ENCODE results near the gene DOCK7. TPM values are rescaled to one million over a fixed set of nuclear protein-coding genes. Genes with fewer than 3 reads are reported as not detected.
A peak's percentile ranks its signal among the peaks of the same experiment; 100 is the strongest.

The DOCK7 gene
- total RNA-seq, 4 donors from 2014 or later, result 48.6 to 182 (median 92.9) TPM

DNA sequence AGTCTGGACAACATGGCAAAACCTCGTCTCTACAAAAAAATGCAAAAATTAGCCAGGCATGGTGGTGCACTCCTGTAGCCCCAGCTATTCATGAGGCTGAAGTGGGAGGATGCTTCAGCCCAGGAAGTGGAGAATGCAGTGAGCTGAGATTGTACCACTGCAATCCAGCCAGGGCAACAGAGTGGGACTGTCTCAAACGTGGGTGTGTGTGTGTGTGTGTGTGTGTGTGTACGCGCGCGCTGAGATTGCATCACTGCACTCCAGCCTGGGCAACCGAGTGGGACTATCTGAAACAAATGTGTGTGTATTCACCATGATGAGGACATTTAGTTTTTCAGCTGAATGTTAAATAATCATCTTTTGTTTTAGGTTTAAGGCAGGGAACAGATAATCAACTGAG is 230.2 kb downstream of the DOCK7 start:
- 48 to 56% methylated on average over 7 of the region's 7 CpGs for WGBS, 2 donors
- H3K36me3 ChIP-seq, result peaks cover 0 to 59% (median 5%) of the 10 kb centered on the region in 3 donors
- TF ChIP-seq EP300 (IDR thresholded peaks at IDR 0.05) (no peak), POLR2A (IDR thresholded peaks at IDR 0.05) (no peak)
- TF ChIP-seq, protein P1, sequence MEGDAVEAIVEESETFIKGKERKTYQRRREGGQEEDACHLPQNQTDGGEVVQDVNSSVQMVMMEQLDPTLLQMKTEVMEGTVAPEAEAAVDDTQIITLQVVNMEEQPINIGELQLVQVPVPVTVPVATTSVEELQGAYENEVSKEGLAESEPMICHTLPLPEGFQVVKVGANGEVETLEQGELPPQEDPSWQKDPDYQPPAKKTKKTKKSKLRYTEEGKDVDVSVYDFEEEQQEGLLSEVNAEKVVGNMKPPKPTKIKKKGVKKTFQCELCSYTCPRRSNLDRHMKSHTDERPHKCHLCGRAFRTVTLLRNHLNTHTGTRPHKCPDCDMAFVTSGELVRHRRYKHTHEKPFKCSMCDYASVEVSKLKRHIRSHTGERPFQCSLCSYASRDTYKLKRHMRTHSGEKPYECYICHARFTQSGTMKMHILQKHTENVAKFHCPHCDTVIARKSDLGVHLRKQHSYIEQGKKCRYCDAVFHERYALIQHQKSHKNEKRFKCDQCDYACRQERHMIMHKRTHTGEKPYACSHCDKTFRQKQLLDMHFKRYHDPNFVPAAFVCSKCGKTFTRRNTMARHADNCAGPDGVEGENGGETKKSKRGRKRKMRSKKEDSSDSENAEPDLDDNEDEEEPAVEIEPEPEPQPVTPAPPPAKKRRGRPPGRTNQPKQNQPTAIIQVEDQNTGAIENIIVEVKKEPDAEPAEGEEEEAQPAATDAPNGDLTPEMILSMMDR (IDR thresholded peaks at IDR 0.05), result no peak

DNA sequence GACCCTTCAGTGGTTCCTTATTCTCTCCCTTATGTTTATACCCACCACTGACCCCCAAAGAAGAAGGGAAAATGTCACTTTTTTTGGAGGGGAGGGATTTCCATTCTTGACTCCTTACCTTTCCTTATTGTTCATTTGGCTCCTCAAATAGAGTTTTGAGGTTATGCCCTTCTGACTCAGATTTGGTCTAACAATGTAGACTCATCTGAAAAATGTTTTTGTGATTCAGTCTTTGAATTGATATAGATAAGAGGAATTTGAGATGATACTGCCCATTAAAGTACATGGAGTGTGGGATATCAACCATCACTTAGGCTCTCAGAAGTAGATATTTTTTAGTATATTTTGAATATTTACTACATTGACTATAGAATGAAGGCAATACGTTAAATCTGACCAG is 235.2 kb downstream of the DOCK7 start:
- 100% methylated on average over 1 of the region's 1 CpG for WGBS, 2 donors
- peaks cover 0 to 85% (median 10%) of the 10 kb centered on the region in 3 donors for H3K36me3 ChIP-seq
- no peak overlapping the region for H3K4me3 ChIP-seq
- no peak overlapping the region for H3K27ac ChIP-seq
- H3K27me3 ChIP-seq, result no peaks in the 10 kb centered on the region
- H3K9me3 ChIP-seq, result no peaks in the 10 kb centered on the region
- H3K4me1 ChIP-seq, result no peaks in the 10 kb centered on the region
- no peak for DNase-seq (ENCODE audit: low spot score in 2 of 2)
- TF ChIP-seq, protein P1 (IDR thresholded peaks at IDR 0.05), result no peak
- TF ChIP-seq EP300 (IDR thresholded peaks at IDR 0.05), result no peak

More for the DNA sequence above, 230.2 kb downstream of the DOCK7 start:
- H3K27me3 ChIP-seq, result no peaks in the 10 kb centered on the region
- no peaks in the 10 kb centered on the region for H3K9me3 ChIP-seq
- H3K4me1 ChIP-seq, result no peaks in the 10 kb centered on the region
- H3K27ac ChIP-seq, result peak overlapping the region in 1 of 4 donors; percentile 12
- H3K4me3 ChIP-seq, result no peak overlapping the region
- DNase-seq (ENCODE audit: low spot score in 2 of 2), result no peak

DNA sequence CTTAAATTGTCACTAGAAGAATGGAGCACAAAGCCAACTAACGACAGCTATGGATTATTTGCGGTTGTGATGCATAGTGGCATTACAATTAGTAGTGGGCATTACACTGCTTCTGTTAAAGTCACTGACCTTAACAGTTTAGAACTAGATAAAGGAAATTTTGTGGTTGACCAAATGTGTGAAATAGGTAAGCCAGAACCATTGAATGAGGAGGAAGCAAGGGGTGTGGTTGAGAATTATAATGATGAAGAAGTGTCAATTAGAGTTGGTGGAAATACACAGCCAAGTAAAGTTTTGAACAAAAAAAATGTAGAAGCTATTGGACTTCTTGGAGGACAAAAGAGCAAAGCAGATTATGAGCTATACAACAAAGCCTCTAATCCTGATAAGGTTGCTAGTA is 237.9 kb downstream of the DOCK7 start:
- no peak for DNase-seq (ENCODE audit: low spot score in 2 of 2)
- TF ChIP-seq POLR2A (IDR thresholded peaks at IDR 0.05), result no peak
- no peak for TF ChIP-seq EP300 (IDR thresholded peaks at IDR 0.05)
- no peaks in the 10 kb centered on the region for H3K9me3 ChIP-seq
- H3K27me3 ChIP-seq, result no peaks in the 10 kb centered on the region
- H3K27ac ChIP-seq, result no peak overlapping the region
- no peak overlapping the region for H3K4me3 ChIP-seq
- WGBS, 2 donors, result 89 to 96% methylated on average over 2 of the region's 2 CpGs
- no peaks in the 10 kb centered on the region for H3K4me1 ChIP-seq
- peaks cover 0 to 99% (median 10%) of the 10 kb centered on the region in 3 donors for H3K36me3 ChIP-seq

DNA sequence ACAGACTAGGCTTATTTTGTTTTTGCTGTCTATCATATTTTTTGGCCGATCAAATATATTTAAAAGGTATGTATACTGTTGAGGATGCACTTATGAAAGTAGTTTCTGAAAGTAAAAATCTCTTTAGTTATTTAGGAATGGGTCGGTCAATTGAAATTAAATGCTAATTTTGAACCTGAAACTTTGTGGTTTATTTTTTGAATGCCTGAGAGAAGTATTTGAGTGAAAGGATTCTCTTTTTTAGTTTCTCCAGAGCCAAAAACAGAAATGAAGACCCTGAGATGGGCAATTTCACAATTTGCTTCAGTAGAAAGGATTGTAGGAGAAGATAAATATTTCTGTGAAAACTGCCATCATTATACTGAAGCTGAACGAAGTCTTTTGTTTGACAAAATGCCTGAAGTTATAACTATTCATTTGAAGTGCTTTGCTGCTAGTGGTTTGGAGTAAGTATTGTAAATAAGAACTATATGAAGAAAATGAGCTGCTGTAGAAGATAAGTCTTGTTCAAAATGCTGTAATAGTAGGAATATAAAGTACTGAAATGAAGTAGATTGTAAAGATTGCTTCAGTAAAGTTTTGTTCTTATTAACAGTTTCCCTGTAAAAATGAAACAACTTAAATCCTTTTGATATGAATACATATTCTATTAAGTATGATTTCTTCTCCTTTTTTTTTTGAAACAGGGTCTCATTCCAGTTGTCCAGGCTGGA is 239.8 kb downstream of the DOCK7 start:
- TF ChIP-seq, protein P1 (IDR thresholded peaks at IDR 0.05), result no peak
- TF ChIP-seq EP300 (IDR thresholded peaks at IDR 0.05) (no peak), POLR2A (IDR thresholded peaks at IDR 0.05) (no peak)
- peaks cover 0 to 94% (median 10%) of the 10 kb centered on the region in 3 donors for H3K36me3 ChIP-seq
- no peak overlapping the region for H3K27ac ChIP-seq
- no peak overlapping the region for H3K4me3 ChIP-seq
- no peaks in the 10 kb centered on the region for H3K9me3 ChIP-seq
- DNase-seq (ENCODE audit: low spot score in 2 of 2), result no peak
- WGBS, 2 donors, result 61 to 70% methylated on average over 3 of the region's 3 CpGs
- no peaks in the 10 kb centered on the region for H3K27me3 ChIP-seq
- peaks cover 0 to 3% (median 0%) of the 10 kb centered on the region in 4 donors for H3K4me1 ChIP-seq

DNA sequence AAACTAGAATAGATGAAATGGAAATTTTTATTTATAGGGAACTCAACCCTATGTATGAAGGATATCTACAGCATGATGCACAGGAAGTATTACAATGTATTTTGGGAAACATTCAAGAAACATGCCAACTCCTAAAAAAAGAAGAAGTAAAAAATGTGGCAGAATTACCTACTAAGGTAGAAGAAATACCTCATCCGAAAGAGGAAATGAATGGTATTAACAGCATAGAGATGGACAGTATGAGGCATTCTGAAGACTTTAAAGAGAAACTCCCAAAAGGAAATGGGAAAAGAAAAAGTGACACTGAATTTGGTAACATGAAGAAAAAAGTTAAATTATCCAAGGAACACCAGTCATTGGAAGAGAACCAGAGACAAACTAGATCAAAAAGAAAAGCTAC is 243.5 kb downstream of the DOCK7 start:
- H3K36me3 ChIP-seq, result peaks cover 0 to 77% (median 10%) of the 10 kb centered on the region in 3 donors
- no peaks in the 10 kb centered on the region for H3K27me3 ChIP-seq
- no peak overlapping the region for H3K4me3 ChIP-seq
- H3K4me1 ChIP-seq, result peaks cover 0 to 16% (median 1%) of the 10 kb centered on the region in 4 donors
- TF ChIP-seq, protein P1 (IDR thresholded peaks at IDR 0.05), result no peak
- TF ChIP-seq POLR2A (IDR thresholded peaks at IDR 0.05) (no peak), EP300 (IDR thresholded peaks at IDR 0.05) (no peak)
- no peaks in the 10 kb centered on the region for H3K9me3 ChIP-seq
- DNase-seq (ENCODE audit: low spot score in 2 of 2), result no peak
- no peak overlapping the region for H3K27ac ChIP-seq
- 90 to 97% methylated on average over 1 of the region's 1 CpG for WGBS, 2 donors
